PFSK-1 (cell line): ENCODE data around the gene ARHGAP42.

ENCODE experiments used
- FOXP2 ChIP-seq: optimal IDR thresholded peaks from 2 replicates; pipeline ENCODE3; 2011; ENCODE audit warnings: borderline replicate concordance, control low read depth, inconsistent platforms; ENCODE audit not compliant: insufficient read depth; ENCODE audit errors: extremely low read length, extremely low read depth
- POLR2AphosphoS5 ChIP-seq: IDR thresholded peaks from 2 replicates; pipeline ENCODE4 v1.6.1; 2012; ENCODE audit warnings: low read depth, mild to moderate bottlenecking, control low read depth, low read length, moderate library complexity
- SIN3A ChIP-seq: IDR thresholded peaks from 2 replicates; pipeline ENCODE4 v1.6.1; 2012; ENCODE audit warnings: mild to moderate bottlenecking, low read length, moderate library complexity, borderline replicate concordance; ENCODE audit not compliant: insufficient read depth
- TAF1 ChIP-seq: IDR thresholded peaks from 2 replicates; pipeline ENCODE4 v1.6.1; 2012; ENCODE audit warnings: low read length, control low read depth, borderline replicate concordance; ENCODE audit not compliant: insufficient read depth
- TF ChIP-seq, protein P1 (sequence below), 2 experiments: IDR thresholded peaks; 2 replicates each; pipeline versions ENCODE4 v1.6.1 to v1.8.0; 2011 to 2012; ENCODE audit warnings: low read depth in 2 of 2, low read length in 2 of 2, control low read depth in 1 of 2, inconsistent platforms in 1 of 2, mild to moderate bottlenecking in 1 of 2, moderate library complexity in 1 of 2; ENCODE audit not compliant: insufficient read depth in 1 of 2

The ARHGAP42 gene

GRCh38 chr11:101030692-101031091, 343.6 kb downstream of the ARHGAP42 start:
- TF ChIP-seq, protein P1, sequence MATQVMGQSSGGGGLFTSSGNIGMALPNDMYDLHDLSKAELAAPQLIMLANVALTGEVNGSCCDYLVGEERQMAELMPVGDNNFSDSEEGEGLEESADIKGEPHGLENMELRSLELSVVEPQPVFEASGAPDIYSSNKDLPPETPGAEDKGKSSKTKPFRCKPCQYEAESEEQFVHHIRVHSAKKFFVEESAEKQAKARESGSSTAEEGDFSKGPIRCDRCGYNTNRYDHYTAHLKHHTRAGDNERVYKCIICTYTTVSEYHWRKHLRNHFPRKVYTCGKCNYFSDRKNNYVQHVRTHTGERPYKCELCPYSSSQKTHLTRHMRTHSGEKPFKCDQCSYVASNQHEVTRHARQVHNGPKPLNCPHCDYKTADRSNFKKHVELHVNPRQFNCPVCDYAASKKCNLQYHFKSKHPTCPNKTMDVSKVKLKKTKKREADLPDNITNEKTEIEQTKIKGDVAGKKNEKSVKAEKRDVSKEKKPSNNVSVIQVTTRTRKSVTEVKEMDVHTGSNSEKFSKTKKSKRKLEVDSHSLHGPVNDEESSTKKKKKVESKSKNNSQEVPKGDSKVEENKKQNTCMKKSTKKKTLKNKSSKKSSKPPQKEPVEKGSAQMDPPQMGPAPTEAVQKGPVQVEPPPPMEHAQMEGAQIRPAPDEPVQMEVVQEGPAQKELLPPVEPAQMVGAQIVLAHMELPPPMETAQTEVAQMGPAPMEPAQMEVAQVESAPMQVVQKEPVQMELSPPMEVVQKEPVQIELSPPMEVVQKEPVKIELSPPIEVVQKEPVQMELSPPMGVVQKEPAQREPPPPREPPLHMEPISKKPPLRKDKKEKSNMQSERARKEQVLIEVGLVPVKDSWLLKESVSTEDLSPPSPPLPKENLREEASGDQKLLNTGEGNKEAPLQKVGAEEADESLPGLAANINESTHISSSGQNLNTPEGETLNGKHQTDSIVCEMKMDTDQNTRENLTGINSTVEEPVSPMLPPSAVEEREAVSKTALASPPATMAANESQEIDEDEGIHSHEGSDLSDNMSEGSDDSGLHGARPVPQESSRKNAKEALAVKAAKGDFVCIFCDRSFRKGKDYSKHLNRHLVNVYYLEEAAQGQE (IDR thresholded peaks at IDR 0.05; ENCODE audit: insufficient read depth in 1 of 2, low read depth in 2 of 2, low read length in 2 of 2), result no peak
- TF ChIP-seq TAF1 (no peak), POLR2AphosphoS5 (no peak), SIN3A (no peak), FOXP2 (no peak)

DNA sequence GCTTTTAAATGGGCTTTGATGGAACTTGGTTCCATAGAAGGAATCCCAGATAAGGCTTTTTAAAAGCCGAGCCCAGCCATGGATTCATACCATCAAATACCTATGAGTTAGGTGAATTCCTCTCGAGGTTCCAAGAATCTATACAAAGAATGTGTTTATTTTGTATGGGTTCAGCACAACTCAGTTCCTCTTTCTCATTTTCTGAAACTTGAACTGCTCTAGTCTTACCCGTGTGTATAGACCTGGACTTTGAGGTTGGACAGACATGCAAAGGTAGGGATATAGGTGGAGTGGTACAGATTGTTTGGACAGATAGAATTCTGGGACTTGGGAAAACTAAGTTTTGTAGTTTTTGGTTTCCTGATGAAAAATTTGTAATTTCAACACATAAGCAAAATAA, 344.6 kb downstream of the ARHGAP42 start:
- TF ChIP-seq POLR2AphosphoS5 (no peak), FOXP2 (no peak), TAF1 (no peak)

DNA sequence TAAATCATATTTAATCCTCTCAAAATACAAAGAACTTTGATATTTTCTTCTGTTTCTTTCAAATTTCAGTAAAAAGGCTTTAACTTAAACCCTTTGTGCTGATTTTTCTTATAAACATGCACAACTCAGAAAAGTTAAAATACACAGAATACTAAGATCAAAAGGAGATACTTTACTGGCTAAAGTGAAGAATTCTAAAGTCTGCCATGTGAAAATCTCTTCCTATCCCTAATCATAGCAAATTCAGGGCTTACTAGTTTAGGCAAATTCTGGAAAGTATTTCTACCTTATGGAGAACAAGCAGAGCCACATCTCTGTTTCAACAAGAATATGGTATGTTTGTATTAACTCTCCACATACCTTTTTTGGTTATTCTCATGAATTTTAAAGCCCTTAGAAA, 345.9 kb downstream of the ARHGAP42 start:
- TF ChIP-seq TAF1 (no peak), SIN3A (no peak), POLR2AphosphoS5 (no peak), FOXP2 (no peak)
- TF ChIP-seq, protein P1 (IDR thresholded peaks at IDR 0.05; ENCODE audit: insufficient read depth in 1 of 2, low read depth in 2 of 2, low read length in 2 of 2), result no peak

GRCh38 chr11:101034076-101034475, 347.0 kb downstream of the ARHGAP42 start:
- no peak for TF ChIP-seq SIN3A
- TF ChIP-seq TAF1, result no peak
- TF ChIP-seq POLR2AphosphoS5, result no peak
- TF ChIP-seq, protein P1 (IDR thresholded peaks at IDR 0.05; ENCODE audit: insufficient read depth in 1 of 2, low read depth in 2 of 2, low read length in 2 of 2), result no peak
- no peak for TF ChIP-seq FOXP2

DNA sequence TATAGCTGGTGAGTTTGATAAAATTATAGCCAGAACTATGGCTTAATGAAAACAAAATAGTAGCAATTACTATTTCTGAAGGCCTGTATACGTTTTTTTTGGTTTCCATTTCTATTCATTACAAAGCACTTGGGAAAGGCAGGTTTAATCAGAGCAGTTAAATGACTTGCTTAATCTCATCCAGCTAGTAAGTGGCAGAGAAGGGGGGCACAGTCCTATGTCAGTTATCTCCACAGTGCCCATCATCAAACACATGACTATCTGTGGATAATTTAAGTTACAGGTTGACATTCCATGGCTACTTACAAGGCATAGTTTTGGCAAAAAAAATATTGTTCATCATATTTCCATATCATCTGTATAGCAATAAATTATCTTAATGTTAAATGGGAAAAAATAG, 348.8 kb downstream of the ARHGAP42 start:
- TF ChIP-seq FOXP2 (no peak), POLR2AphosphoS5 (no peak), SIN3A (no peak), TAF1 (no peak)
- TF ChIP-seq, protein P1 (IDR thresholded peaks at IDR 0.05; ENCODE audit: insufficient read depth in 1 of 2, low read depth in 2 of 2, low read length in 2 of 2), result no peak
